T-helper 9 cell (primary cell): ENCODE results near the gene MAP3K20.
"Not testable (repeated sequence)": the region's sequence is repeated elsewhere in the genome, so short reads cannot be mapped to it uniquely, and the experiment has no call there.

ENCODE experiments used
- DNase-seq: peaks from one replicate; pipeline ENCODE4 v3.0.0-alpha.2; 2020

MAP3K20 gene

DNA sequence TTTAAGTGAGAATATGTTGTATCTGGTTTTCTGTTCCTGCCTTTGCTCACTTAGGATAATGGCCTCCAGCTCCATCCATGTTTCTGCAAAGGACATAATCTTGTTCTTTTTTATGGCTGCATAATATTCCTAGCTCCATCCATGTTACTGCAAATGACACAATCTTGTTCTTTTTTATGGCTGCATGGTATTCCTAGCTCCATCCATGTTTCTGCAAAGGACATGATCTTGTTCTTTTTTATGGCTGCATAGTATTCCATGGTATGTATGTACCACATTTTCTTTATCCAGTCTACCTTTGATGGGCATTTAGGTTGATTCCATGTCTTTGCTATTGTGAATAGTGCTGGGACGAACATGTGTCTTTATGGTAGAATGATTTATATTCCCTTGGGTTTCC lies 87.7 kb downstream of the MAP3K20 start:
- DNase-seq, result not testable (repeated sequence)

DNA sequence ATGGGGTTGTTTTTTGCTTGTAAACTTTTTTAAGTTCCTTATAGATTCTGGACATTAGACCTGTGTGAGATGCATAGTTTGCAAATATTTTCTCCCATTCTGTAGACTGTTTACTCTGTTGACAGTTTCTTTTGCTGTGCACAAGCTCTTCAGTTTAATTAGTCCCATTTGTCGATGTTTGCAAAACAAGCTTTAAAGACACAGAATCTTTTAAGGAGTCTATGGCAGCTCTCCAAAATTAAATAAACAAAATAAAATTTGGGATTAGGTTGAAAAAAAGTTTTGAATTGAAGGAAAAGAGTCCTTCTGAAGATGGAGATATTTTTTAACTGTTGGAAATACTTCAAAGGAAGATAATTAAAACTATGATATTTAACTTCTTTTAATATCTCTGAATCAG lies 88.8 kb downstream of the MAP3K20 start:
- no peak for DNase-seq

GRCh38 chr2:173165443-173166238 lies 90.0 kb downstream of the MAP3K20 start:
- DNase-seq, result no peak

DNA sequence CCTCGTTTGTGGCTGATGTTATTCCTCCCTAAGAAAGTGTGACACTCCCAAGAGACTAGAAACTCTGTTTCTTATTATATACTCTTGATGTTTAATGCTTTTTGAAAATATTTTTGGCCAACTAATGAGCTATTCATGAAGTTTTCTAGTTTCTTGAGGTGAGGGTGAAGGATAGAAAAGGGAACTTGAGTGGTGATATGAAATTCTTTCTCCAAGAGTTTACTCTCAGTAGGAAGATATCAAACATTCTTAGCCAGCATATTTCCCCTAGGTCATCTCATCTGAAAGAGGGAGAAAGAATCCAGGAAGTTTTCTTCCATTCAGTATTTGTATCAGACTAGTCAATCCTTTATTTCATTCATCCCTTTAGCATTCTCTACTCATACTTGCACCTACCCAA lies 95.7 kb downstream of the MAP3K20 start:
- no peak for DNase-seq

- no peak for DNase-seq
Observed at GRCh38 chr2:173171924-173172643, 96.4 kb downstream of the MAP3K20 start.

DNA sequence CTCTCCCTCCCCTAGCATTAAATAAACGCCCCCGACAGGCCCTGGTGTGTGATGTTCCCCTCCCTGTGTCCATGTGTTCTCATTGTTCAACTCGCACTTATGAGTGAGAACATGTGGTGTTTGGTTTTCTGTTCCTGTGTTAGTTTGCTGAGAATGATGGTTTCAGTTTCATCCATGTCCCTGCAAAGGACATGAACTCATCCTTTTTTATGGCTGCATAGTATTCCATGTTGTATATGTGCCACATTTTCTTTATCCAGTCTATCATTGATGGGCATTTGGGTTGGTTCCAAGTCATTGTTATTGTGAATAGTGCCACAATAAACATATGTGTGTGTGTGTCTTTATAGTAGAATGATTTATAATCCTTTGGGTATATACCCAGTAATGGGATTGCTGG lies 98.7 kb downstream of the MAP3K20 start:
- not testable (repeated sequence) for DNase-seq

DNA sequence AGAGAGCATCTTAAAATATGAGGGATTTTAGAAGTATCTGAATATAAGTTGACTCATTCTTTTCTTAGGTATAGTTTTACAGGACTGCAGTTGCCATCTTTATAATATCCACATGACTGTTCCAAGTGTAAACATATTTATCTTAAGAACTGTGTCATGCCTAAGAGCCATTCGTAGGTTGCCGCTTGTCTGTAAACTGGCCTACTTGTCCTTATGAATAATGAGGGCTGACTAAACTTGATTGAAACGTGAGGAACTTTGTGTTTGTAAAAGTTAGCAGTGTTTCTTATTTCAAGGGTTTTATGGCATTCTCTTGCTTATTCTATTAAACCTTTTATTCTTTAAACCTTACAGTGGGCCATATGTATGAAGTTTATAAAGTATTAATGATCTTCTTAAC lies 99.6 kb downstream of the MAP3K20 start:
- DNase-seq, result no peak

GRCh38 chr2:173181982-173182381 lies 106.3 kb downstream of the MAP3K20 start:
- no peak for DNase-seq

DNA sequence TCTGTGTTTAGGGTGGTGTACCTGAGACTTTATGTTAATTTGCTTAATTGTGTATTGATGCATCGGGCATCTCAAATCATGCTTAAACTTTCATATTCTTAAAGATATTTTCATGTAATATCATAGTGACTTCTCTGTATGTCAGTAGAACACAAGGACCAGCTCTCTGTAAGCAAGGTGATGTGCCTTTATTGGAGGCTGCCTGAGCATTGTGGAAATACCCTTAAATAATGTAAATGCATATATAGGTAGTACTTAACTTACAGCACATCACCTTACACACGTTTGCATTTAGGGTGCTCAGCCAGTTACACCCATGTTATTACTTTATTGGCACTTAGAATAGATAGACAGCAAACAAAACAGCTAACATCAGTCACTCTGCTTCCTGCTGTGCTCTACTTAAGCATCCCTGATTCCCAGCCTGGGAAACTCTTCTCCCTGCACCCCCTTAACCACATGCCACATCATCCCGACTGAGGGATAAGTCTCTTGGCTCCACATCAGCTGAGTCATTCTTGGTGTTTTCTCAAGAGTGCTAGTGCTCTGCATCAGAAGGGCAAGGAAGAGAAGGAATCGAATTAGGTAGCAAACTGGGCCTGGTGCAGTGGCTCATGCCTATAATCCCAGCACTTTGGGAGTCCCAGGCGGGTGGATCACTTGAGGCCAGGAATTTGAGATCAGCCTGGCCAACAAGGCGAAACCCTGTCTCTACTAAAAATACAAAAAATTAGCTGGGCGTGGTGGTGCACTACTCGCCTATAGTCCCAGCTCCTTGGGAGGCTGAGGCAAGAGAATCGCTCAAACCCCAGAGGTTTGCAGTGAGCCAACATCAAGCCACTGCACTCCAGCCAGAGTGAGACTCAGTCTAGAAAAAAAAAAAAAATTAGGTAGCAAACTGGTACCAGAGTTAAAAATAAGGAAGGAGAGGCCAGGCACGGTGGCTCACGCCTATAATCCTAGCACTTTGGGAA lies 108.7 kb downstream of the MAP3K20 start:
- DNase-seq, result no peak

GRCh38 chr2:173185437-173185836 lies 109.8 kb downstream of the MAP3K20 start:
- DNase-seq, result no peak

DNA sequence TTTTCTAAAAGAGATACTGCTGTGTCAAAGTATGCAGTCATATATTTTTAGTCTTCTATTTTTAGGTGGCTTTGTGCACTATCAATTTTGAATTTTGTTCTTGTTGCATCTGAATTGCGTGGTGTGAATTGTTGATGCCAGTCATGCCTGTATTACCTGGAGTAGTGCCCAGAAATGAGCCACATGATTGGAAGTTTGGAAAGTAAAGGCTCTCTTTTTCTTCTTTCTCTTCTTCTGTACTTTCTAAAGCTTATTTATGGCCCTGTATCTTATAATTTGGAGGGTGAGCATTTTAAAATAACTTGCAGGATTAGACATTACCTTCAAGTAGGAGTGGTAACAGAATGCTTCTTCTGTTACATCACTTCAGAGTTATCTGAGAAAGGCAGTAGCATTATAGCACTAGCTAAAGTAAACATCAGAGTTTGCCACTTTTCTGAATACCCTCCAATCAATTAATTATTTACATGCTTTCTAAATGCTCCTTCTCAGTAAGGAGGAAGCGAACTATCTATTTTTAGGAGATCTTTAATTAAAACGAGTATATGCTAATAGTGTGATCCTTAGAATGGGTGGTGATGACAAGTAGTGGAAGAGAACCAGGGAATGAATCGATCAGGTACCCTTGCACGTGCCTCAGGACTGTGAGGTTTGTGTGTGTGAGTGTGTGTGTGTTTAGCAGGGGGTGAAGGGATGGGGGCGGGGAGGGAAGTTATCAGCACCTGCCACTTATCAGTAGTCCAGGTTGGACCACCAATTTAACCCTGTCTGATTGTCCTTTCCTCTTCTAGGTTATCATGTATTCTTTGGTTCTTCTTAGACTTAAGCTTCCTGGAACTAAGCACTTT lies 112.5 kb downstream of the MAP3K20 start:
- no peak for DNase-seq

DNA sequence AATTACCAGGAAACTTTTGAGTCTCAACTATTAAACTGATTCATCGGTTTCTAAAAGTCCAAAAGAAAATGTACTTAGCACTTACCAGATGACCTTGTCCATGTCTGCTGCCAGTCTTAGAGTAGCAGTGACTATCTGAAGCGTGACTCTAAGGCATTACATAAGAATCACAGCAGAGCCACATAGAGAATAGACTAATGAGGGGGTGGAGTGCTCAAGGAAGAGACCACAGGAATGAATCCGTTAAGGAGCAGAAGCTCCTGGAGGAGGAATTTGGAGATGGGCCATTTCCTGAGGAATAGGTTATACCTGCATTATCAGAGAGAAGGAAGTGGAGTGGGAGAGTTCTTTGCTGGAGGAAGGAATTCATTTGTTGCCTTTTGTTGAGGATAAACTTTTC lies 116.0 kb downstream of the MAP3K20 start:
- DNase-seq, result no peak

DNA sequence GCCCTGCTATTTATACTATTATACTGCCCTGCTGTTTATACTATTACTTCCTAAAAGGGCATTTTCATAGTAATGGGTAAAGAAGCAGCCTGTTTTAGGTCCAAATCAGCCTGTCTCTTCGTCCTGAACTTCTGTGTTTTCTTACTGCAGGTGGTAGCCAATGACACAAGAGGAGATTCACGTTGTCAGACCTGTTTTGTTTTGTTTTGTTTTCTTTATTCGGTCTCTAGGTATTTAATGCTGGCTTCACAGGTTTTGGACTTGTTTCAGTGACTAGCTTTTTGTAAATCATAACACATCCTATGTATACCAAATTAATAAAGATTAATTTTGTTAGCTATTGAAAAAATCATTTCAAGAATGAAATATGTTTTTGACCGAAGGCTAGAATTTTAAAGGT lies 116.4 kb downstream of the MAP3K20 start:
- DNase-seq, result no peak

DNA sequence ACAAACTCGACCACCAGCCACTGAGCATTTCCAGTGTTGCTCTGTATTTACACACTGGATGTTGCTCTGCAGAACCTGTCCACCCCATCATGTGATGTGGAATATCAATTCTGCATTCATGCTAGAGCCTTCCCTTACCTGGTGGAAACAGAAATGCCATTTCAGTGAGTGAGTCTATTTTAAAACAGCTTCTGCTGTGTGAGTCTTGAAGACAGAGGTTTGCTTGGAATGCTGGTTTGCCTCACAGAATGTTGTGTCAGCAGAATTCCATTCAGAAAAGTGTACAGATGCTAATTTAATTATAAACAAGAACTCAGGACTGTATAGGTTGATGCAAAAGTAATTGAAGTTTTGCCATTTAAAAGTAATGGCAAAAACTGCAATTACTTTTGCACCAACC lies 118.3 kb downstream of the MAP3K20 start:
- DNase-seq, result no peak

DNA sequence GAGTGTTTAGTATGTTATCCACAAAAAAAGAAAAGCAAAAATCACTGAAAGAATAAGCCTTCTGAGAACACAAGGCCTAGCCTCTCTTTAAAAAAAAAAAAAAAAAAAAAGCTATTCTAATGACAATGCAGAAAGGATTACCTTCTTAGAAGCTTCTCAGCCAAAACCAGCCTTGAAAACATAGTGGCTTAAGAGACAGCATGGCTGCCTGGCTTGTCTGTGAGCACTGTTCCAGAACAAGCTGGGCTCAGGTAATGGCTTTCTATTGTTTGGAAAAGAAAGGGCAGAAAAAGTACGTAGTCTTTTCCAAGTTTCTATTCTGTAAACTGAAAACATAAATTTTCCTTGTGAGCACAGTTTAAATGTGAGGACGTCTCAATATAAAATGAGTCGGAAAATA lies 119.5 kb downstream of the MAP3K20 start:
- DNase-seq, result no peak

DNA sequence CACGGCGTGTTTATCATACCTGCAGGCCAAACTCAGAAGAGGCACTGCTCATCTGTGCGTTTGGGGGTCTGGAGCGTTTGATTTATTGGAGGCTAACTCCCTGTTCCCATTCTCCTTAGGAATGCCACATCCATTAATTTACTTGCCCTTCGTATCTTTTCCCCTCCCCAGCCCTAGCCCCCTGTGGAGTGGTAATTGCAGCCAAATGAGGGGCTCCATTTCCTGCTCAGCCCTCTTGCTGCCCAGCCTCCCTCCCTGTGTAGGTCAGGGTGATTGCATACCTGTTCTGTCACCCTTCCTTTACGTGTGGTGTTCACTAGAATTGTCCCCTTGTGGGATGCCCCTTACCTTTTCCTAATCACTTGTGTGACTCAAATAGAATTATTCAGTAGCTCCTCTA lies 120.4 kb downstream of the MAP3K20 start:
- DNase-seq, result no peak

DNA sequence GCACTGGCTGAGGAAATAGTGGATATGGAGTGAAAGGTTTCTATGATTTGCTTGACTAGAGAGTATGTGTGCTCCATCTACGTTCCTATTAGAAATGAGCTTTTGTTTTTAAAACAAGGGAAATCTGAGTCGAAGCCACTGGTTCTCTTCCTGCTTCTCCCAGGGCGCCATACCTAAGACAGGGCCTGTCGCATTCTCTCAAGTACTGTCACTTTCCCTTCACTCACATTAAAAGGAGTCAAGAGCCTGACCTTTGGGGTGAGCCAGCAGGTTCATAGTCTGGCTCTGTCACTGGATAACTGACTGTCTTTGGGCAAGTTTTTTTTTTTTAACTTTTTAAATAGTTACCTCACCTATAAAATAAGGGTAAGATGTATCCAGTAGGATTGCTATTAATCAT lies 121.0 kb downstream of the MAP3K20 start:
- no peak for DNase-seq

GRCh38 chr2:173198327-173198726 lies 122.7 kb downstream of the MAP3K20 start:
- no peak for DNase-seq

GRCh38 chr2:173199294-173199693 lies 123.6 kb downstream of the MAP3K20 start:
- no peak for DNase-seq

DNA sequence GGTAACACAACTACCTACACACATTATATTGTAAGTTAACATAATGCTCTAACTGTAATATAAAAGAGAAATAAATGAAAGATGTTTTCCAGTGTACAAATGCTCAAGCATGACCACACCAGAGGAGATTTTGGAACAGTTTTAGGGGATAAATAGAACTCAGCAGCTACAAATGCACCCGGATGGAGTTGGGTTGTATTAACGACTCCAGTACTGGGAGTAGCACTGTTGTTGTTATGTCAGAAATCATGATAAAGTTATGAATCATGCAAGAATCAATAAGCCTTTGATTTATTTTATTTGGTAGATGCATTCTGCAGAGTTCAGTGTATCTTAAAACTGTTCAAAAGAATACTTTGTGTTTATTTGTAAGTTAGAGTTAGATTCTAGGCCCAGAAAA lies 126.9 kb downstream of the MAP3K20 start:
- no peak for DNase-seq

GRCh38 chr2:173204316-173204715 lies 128.7 kb downstream of the MAP3K20 start:
- no peak for DNase-seq

GRCh38 chr2:173205375-173205774 lies 129.7 kb downstream of the MAP3K20 start:
- DNase-seq, result no peak
